HG03558 (cell line): ENCODE measurements around the gene ENTPD1.
"Not testable (repeated sequence)": the region's sequence is repeated elsewhere in the genome, so short reads cannot be mapped to it uniquely, and the experiment has no call there.

Experiments
- ATAC-seq: cut with Tn5 transposase; IDR thresholded peaks from one replicate; pipeline ENCODE4 v1.9.1; 2021; ENCODE audit warnings: moderate number of reproducible peaks; ENCODE audit not compliant: unreplicated experiment; ENCODE audit errors: extremely low read depth

Gene ENTPD1

GRCh38 chr10:95907456-95908253 is 151.7 kb downstream of the ENTPD1 start, which contains the start of gene CC2D2B:
TSS of gene CC2D2B (plus strand) at chr10:95907975. CDS start at chr10:95911324, 3,349 bp downstream.
- ATAC-seq = peak; percentile 68

- ATAC-seq = no peak
Observed at GRCh38 chr10:95908450-95908849, 152.5 kb downstream of the ENTPD1 start.

- no peak for ATAC-seq
Observed at GRCh38 chr10:95909561-95909960, 153.6 kb downstream of the ENTPD1 start.

GRCh38 chr10:95916039-95916438 is 160.1 kb downstream of the ENTPD1 start:
- ATAC-seq = not testable (repeated sequence)
